H9 (cell line): ENCODE measurements around the gene FBXO5. TPM values are rescaled to one million over a fixed set of nuclear protein-coding genes. Genes with fewer than 3 reads are reported as not detected.
"Not testable (repeated sequence)": the region's sequence is repeated elsewhere in the genome, so short reads cannot be mapped to it uniquely, and the experiment has no call there.

Experiments used
- DNase-seq: peaks from one replicate; pipeline ENCODE4 v3.0.0-alpha.2; 2017
- H2AFZ ChIP-seq: one replicate; pipeline ENCODE4 v1.6.1; 2013; ENCODE audit warnings: mild to moderate bottlenecking, low read length, control low read depth, moderate library complexity
- H2AK5ac ChIP-seq: 2 replicates; pipeline ENCODE4 v1.6.1; 2013; ENCODE audit warnings: low read length, control low read depth, mixed read lengths; ENCODE audit not compliant: insufficient read length
- H2BK120ac ChIP-seq: one replicate; pipeline ENCODE4 v1.6.1; 2013; ENCODE audit warnings: low read depth, mild to moderate bottlenecking, low read length, control low read depth, inconsistent platforms; ENCODE audit not compliant: poor library complexity, severe bottlenecking
- H2BK12ac ChIP-seq: 2 replicates; pipeline ENCODE4 v1.6.1; 2013; ENCODE audit warnings: low read length, control low read depth, mixed read lengths, low read depth; ENCODE audit not compliant: insufficient read length
- H2BK15ac ChIP-seq: 2 replicates; pipeline ENCODE4 v1.6.1; 2013; ENCODE audit warnings: low read depth, low read length, control low read depth
- H2BK20ac ChIP-seq: one replicate; pipeline ENCODE4 v1.6.1; 2013; ENCODE audit warnings: low read depth, mild to moderate bottlenecking, low read length, control low read depth, inconsistent platforms; ENCODE audit not compliant: poor library complexity, severe bottlenecking
- H2BK5ac ChIP-seq: 2 replicates; pipeline ENCODE4 v1.6.1; 2013; ENCODE audit warnings: low read length, control low read depth, mixed read lengths; ENCODE audit not compliant: insufficient read length
- H3K14ac ChIP-seq: 2 replicates; pipeline ENCODE4 v1.6.1; 2013; ENCODE audit warnings: low read length, control low read depth; ENCODE audit not compliant: insufficient read depth
- H3K18ac ChIP-seq: 2 replicates; pipeline ENCODE4 v1.6.1; 2013; ENCODE audit warnings: low read depth, mild to moderate bottlenecking, mixed read lengths, low read length, control low read depth; ENCODE audit not compliant: insufficient read length
- H3K23ac ChIP-seq: 2 replicates; pipeline ENCODE4 v1.6.1; 2013; ENCODE audit warnings: low read length, control low read depth, mixed read lengths, low read depth; ENCODE audit not compliant: insufficient read length
- H3K23me2 ChIP-seq: 2 replicates; pipeline ENCODE4 v1.6.1; 2013; ENCODE audit warnings: low read depth, mild to moderate bottlenecking, mixed read lengths, low read length, control low read depth; ENCODE audit not compliant: insufficient read length, poor library complexity, severe bottlenecking
- H3K27ac ChIP-seq: 2 replicates; pipeline ENCODE4 v1.5.1; 2013; ENCODE audit warnings: low read length, control low read depth, mixed read lengths, low read depth; ENCODE audit not compliant: insufficient read length
- H3K27me3 ChIP-seq: 2 replicates; pipeline ENCODE4 v1.6.1; 2013; ENCODE audit warnings: low read length, control low read depth, inconsistent platforms; ENCODE audit not compliant: insufficient read depth
- H3K4ac ChIP-seq: 2 replicates; pipeline ENCODE4 v1.6.1; 2013; ENCODE audit warnings: low read depth, mild to moderate bottlenecking, control low read depth, inconsistent platforms, low read length, moderate library complexity
- H3K4me1 ChIP-seq: 2 replicates; pipeline ENCODE4 v1.6.1; 2013; ENCODE audit warnings: low read length, control low read depth, inconsistent platforms; ENCODE audit not compliant: insufficient read depth
- H3K4me2 ChIP-seq: 2 replicates; pipeline ENCODE4 v1.6.1; 2013; ENCODE audit warnings: low read length, control low read depth, mixed read lengths; ENCODE audit not compliant: insufficient read length, insufficient read depth
- H3K56ac ChIP-seq: 2 replicates; pipeline ENCODE4 v1.6.1; 2013; ENCODE audit warnings: low read depth, mild to moderate bottlenecking, mixed read lengths, low read length, control low read depth; ENCODE audit not compliant: insufficient read length
- H3K79me1 ChIP-seq: 2 replicates; pipeline ENCODE4 v1.6.1; 2013; ENCODE audit warnings: low read depth, mild to moderate bottlenecking, moderate library complexity, low read length, control low read depth, inconsistent platforms; ENCODE audit not compliant: insufficient read depth, poor library complexity, severe bottlenecking
- H3K79me2 ChIP-seq: 2 replicates; pipeline ENCODE4 v1.6.1; 2013; ENCODE audit warnings: low read length, control low read depth, inconsistent platforms; ENCODE audit not compliant: insufficient read depth
- H3K9ac ChIP-seq: 2 replicates; pipeline ENCODE4 v1.6.1; 2013; ENCODE audit warnings: low read length, control low read depth, mixed read lengths; ENCODE audit not compliant: insufficient read length; ENCODE audit errors: extremely low read depth
- H3K9me3 ChIP-seq: one replicate; pipeline ENCODE4 v1.6.1; 2013; ENCODE audit warnings: low read depth, low read length, inconsistent platforms; ENCODE audit not compliant: control insufficient read depth
- H3T11ph ChIP-seq: one replicate; pipeline ENCODE4 v1.6.1; 2013; ENCODE audit warnings: mild to moderate bottlenecking, low read length, control low read depth, inconsistent platforms
- H4K20me1 ChIP-seq: one replicate; pipeline ENCODE4 v1.6.1; 2013; ENCODE audit not compliant: control insufficient read depth, insufficient read length, insufficient read depth
- H4K5ac ChIP-seq: 2 replicates; pipeline ENCODE4 v1.6.1; 2013; ENCODE audit warnings: low read depth, mild to moderate bottlenecking, mixed read lengths, low read length, control low read depth; ENCODE audit not compliant: insufficient read length
- H4K8ac ChIP-seq: replicated peaks from 2 replicates; pipeline ENCODE4 v1.6.1; 2013; ENCODE audit warnings: low read length, control low read depth, mixed read lengths, low read depth; ENCODE audit not compliant: insufficient read length
- H4K91ac ChIP-seq: 2 replicates; pipeline ENCODE4 v1.6.1; 2013; ENCODE audit warnings: low read depth, mild to moderate bottlenecking, moderate library complexity, mixed read lengths, low read length, control low read depth; ENCODE audit not compliant: insufficient read length
- H3K27ac Mint-ChIP-seq, 3 experiments: 2 replicates in 2 of 3; 3 replicates in 1 of 3; pipeline ENCODE4 v1.8.0; 2020 to 2021; ENCODE audit warnings: mixed read lengths in 3 of 3, mild to moderate bottlenecking in 1 of 3, moderate library complexity in 1 of 3
- H3K27me3 Mint-ChIP-seq: 2 replicates; pipeline ENCODE4 v1.8.0; 2021; ENCODE audit warnings: low read depth, mild to moderate bottlenecking, moderate library complexity, mixed read lengths
- H3K36me3 Mint-ChIP-seq, 3 experiments: 2 replicates in 2 of 3; 3 replicates in 1 of 3; pipeline ENCODE4 v1.8.0; 2020 to 2021; ENCODE audit warnings: low read depth in 3 of 3, mixed read lengths in 3 of 3; ENCODE audit not compliant: insufficient read depth in 1 of 3
- H3K4me1 Mint-ChIP-seq, 2 experiments: 2 replicates each; pipeline ENCODE4 v1.8.0; 2020; ENCODE audit warnings: mixed read lengths in 2 of 2
- H3K4me3 Mint-ChIP-seq, 2 experiments: 2 replicates in 1 of 2; 3 replicates in 1 of 2; pipeline ENCODE4 v1.8.0; 2020 to 2021; ENCODE audit warnings: mild to moderate bottlenecking in 2 of 2, mixed read lengths in 2 of 2, moderate library complexity in 1 of 2
- H3K9me3 Mint-ChIP-seq, 2 experiments: 2 replicates in 1 of 2; 3 replicates in 1 of 2; pipeline ENCODE4 v1.8.0; 2020; ENCODE audit warnings: mild to moderate bottlenecking in 2 of 2, mixed read lengths in 2 of 2, moderate library complexity in 1 of 2
- CTCF ChIP-seq: fragments of 200-600 bp; sonication (generic); conservative IDR thresholded peaks from 3 replicates; pipeline ENCODE4 v1.8.0; 2021; ENCODE audit warnings: antibody characterized with exemption, mild to moderate bottlenecking
- WGBS: extraction: QIAGEN DNeasy Blood & Tissue Kit; methylation state at CpG from one replicate; pipeline ENCODE4 v1.1.7; 2013; ENCODE audit warnings: missing lambda C conversion rate, low lambda C conversion rate, mixed read lengths; ENCODE audit not compliant: insufficient read length; ENCODE audit errors: extremely low coverage; 5-methylcytosine and 5-hydroxymethylcytosine counted together
- total RNA-seq: library from RNA; stranded (reverse); gene quantifications from 2 replicates; pipeline ENCODE4 v1.2.1, GENCODE V29; 2021

FBXO5 gene
- total RNA-seq, 1 experiment from 2014 or later, result 47.6 TPM

- no peak overlapping the region for H3K4me2 ChIP-seq
- H3K27ac ChIP-seq, result no peak overlapping the region
- WGBS, result no CpG with 5 or more reads among the region's 2 CpGs
- DNase-seq, result no peak
- no peaks in the 10 kb centered on the region for H3K27me3 ChIP-seq
- H3K79me2 ChIP-seq, result peaks cover 20% of the 10 kb centered on the region; the same call in 1 of the 2 replicates
- H3K79me1 ChIP-seq, result peaks cover 2% of the 10 kb centered on the region
- no peak overlapping the region for H3K56ac ChIP-seq
- no peaks in the 10 kb centered on the region; a peak in 1 of 5 replicates for H3K9me3 Mint-ChIP-seq
- H3K23ac ChIP-seq, result no peak overlapping the region
- peaks cover 7% of the 10 kb centered on the region for H3K23me2 ChIP-seq
- H3K4me1 Mint-ChIP-seq, result peaks cover 13% of the 10 kb centered on the region in 2 experiments
- H2BK12ac ChIP-seq, result no peak overlapping the region
- no peak overlapping the region for H3K18ac ChIP-seq
- no peak overlapping the region for H2BK15ac ChIP-seq
- no peaks in the 10 kb centered on the region for H3K9me3 ChIP-seq
- H4K20me1 ChIP-seq, result no peaks in the 10 kb centered on the region
- peaks cover 21 to 32% (median 30%) of the 10 kb centered on the region in 3 experiments; a peak in 5 of 7 replicates for H3K36me3 Mint-ChIP-seq
- no peaks in the 10 kb centered on the region; the same call in 1 of the 2 replicates for H3K27me3 Mint-ChIP-seq
- H2AFZ ChIP-seq, result no peak overlapping the region
- no peak overlapping the region for H4K5ac ChIP-seq
- H3T11ph ChIP-seq, result no peak overlapping the region
- no peak overlapping the region for H3K4me3 Mint-ChIP-seq
- H4K8ac ChIP-seq, result no peak overlapping the region
- peak overlapping the region in 1 of 3 experiments; percentile 6; a peak in 2 of 7 replicates for H3K27ac Mint-ChIP-seq
- no peak overlapping the region for H2BK120ac ChIP-seq
- H3K9ac ChIP-seq, result no peak overlapping the region
- no peak for TF ChIP-seq CTCF
- H2AK5ac ChIP-seq, result no peak overlapping the region
- H2BK5ac ChIP-seq, result no peak overlapping the region
- H3K4ac ChIP-seq, result no peak overlapping the region
- no peaks in the 10 kb centered on the region for H3K4me1 ChIP-seq
- no peak overlapping the region for H4K91ac ChIP-seq
- H3K14ac ChIP-seq, result no peak overlapping the region
- no peak overlapping the region for H2BK20ac ChIP-seq
These were observed 4.1 kb upstream of the FBXO5 start for GRCh38 chr6:152986978-152987377.

- peaks cover 21 to 30% (median 25%) of the 10 kb centered on the region in 3 experiments; a peak in 6 of 7 replicates for H3K36me3 Mint-ChIP-seq
- H3K23ac ChIP-seq, H3K9me3 Mint-ChIP-seq, H3K56ac ChIP-seq, H3K4ac ChIP-seq, H2BK20ac ChIP-seq, H3K18ac ChIP-seq, H3T11ph ChIP-seq, H3K27me3 Mint-ChIP-seq, H3K27ac ChIP-seq, H2BK15ac ChIP-seq, H3K9me3 ChIP-seq, H4K8ac ChIP-seq, H3K23me2 ChIP-seq, H2AFZ ChIP-seq, DNase-seq, H4K20me1 ChIP-seq, H3K27me3 ChIP-seq, H3K4me1 ChIP-seq, H3K14ac ChIP-seq, H2BK12ac ChIP-seq, H3K79me1 ChIP-seq, H2BK5ac ChIP-seq, H4K91ac ChIP-seq, H2AK5ac ChIP-seq, H4K5ac ChIP-seq, H2BK120ac ChIP-seq: not testable (repeated sequence)
- Histone ChIP-seq H3K79me2 (peaks cover 33% of the 10 kb centered on the region; the same call in 1 of the 2 replicates), H3K9ac (peak overlapping the region; percentile 54), H3K4me2 (peak overlapping the region; percentile 95)
- WGBS, result no CpG with 5 or more reads among the region's 11 CpGs
- peaks cover 23% of the 10 kb centered on the region in 2 experiments for H3K4me1 Mint-ChIP-seq
- H3K27ac Mint-ChIP-seq, result 0 out of 7 replicates have a peak overlapping the region, but pooled peaks of 1 of the 3 experiments have one; percentile 55
- H3K4me3 Mint-ChIP-seq, result peak overlapping the region; percentile 92 to 98
These were observed 2.5 kb upstream of the FBXO5 start for GRCh38 chr6:152985300-152985699.
